ENCODE measurements around the gene ABCG5.

The ABCG5 gene

DNA sequence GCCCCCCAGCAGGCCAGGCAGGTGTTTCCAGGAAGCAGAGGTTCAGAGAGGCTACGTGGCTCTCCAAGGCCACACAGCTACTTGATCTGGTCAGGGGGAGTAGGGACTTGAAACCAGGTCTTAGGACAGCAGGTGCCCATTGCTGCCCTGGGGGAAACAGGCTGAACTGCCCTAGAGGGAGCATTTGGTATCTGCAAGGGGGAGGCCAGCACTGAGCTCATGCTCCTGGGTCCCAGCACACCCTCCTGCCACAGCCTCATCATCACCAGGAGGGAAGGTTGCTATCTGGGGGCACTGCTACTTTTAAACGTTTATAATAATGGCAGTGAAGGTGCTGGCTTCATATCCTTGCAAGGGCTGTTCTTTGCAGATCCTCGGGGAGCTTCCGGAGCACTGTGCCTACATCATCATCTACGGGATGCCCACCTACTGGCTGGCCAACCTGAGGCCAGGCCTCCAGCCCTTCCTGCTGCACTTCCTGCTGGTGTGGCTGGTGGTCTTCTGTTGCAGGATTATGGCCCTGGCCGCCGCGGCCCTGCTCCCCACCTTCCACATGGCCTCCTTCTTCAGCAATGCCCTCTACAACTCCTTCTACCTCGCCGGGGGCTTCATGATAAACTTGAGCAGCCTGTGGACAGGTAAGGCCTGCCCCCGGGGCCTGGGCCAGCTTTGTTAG is 36.3 kb upstream of the ABCG5 start:
- no peaks in the 10 kb centered on the region for H3F3A ChIP-seq (ENCODE audit: insufficient read depth)
- no peak overlapping the region for H2AFZ ChIP-seq (ENCODE audit: low read depth, low read length, severe bottlenecking)
- H3K36me3 ChIP-seq (ENCODE audit: low read length) = no peaks in the 10 kb centered on the region
- no peak for TF ChIP-seq EZH2phosphoT487 (conservative IDR thresholded peaks at IDR 0.05; ENCODE audit: low read length)
- TF ChIP-seq, protein P1, sequence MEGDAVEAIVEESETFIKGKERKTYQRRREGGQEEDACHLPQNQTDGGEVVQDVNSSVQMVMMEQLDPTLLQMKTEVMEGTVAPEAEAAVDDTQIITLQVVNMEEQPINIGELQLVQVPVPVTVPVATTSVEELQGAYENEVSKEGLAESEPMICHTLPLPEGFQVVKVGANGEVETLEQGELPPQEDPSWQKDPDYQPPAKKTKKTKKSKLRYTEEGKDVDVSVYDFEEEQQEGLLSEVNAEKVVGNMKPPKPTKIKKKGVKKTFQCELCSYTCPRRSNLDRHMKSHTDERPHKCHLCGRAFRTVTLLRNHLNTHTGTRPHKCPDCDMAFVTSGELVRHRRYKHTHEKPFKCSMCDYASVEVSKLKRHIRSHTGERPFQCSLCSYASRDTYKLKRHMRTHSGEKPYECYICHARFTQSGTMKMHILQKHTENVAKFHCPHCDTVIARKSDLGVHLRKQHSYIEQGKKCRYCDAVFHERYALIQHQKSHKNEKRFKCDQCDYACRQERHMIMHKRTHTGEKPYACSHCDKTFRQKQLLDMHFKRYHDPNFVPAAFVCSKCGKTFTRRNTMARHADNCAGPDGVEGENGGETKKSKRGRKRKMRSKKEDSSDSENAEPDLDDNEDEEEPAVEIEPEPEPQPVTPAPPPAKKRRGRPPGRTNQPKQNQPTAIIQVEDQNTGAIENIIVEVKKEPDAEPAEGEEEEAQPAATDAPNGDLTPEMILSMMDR (IDR thresholded peaks at IDR 0.05; ENCODE audit: insufficient read depth, low read length, poor library complexity, severe bottlenecking) = no peak
- no peaks in the 10 kb centered on the region for H3K27me3 ChIP-seq (ENCODE audit: low read length)
- no peak overlapping the region for H3K4me2 ChIP-seq (ENCODE audit: low read depth, low read length, poor library complexity, severe bottlenecking)
- no peak overlapping the region for H3K27ac ChIP-seq (ENCODE audit: low read depth, low read length)
- H3K79me2 ChIP-seq (ENCODE audit: insufficient read depth, low read length) = no peaks in the 10 kb centered on the region
- H3K9ac ChIP-seq (ENCODE audit: low read length) = no peak overlapping the region
- no peak overlapping the region for H3K4me3 ChIP-seq (ENCODE audit: insufficient read depth, low read length, poor library complexity, severe bottlenecking)
- no peaks in the 10 kb centered on the region for H3K9me2 ChIP-seq (replicated peaks; ENCODE audit: insufficient read depth, low read length)
- H4K20me1 ChIP-seq (ENCODE audit: low read depth, low read length) = no peaks in the 10 kb centered on the region
- H3K9me3 ChIP-seq (ENCODE audit: insufficient read depth, low read length) = no peaks in the 10 kb centered on the region

- Histone ChIP-seq H3K79me2 (ENCODE audit: insufficient read depth, low read length) (no peaks in the 10 kb centered on the region), H3K9me2 (replicated peaks; ENCODE audit: insufficient read depth, low read length) (no peaks in the 10 kb centered on the region), H3K36me3 (ENCODE audit: low read length) (no peaks in the 10 kb centered on the region), H3K9ac (ENCODE audit: low read length) (no peak overlapping the region), H2AFZ (ENCODE audit: low read depth, low read length, severe bottlenecking) (no peak overlapping the region), H3F3A (ENCODE audit: insufficient read depth) (no peaks in the 10 kb centered on the region), H3K27me3 (ENCODE audit: low read length) (no peaks in the 10 kb centered on the region), H3K4me2 (ENCODE audit: low read depth, low read length, poor library complexity, severe bottlenecking) (no peak overlapping the region), H3K4me3 (ENCODE audit: insufficient read depth, low read length, poor library complexity, severe bottlenecking) (no peak overlapping the region), H3K9me3 (ENCODE audit: insufficient read depth, low read length) (no peaks in the 10 kb centered on the region), H4K20me1 (ENCODE audit: low read depth, low read length) (no peaks in the 10 kb centered on the region), H3K27ac (ENCODE audit: low read depth, low read length) (no peak overlapping the region)
- TF ChIP-seq, protein P1 (IDR thresholded peaks at IDR 0.05; ENCODE audit: insufficient read depth, low read length, poor library complexity, severe bottlenecking) = no peak
- no peak for TF ChIP-seq EZH2phosphoT487 (conservative IDR thresholded peaks at IDR 0.05; ENCODE audit: low read length)
These were observed 33.5 kb upstream of the ABCG5 start for GRCh38 chr2:43872151-43872550.

- Histone ChIP-seq H3K4me2 (ENCODE audit: low read depth, low read length, poor library complexity, severe bottlenecking) (no peak overlapping the region), H3K27me3 (ENCODE audit: low read length) (no peaks in the 10 kb centered on the region)
- no peak for TF ChIP-seq EZH2phosphoT487 (conservative IDR thresholded peaks at IDR 0.05; ENCODE audit: low read length)
- TF ChIP-seq, protein P1 (IDR thresholded peaks at IDR 0.05; ENCODE audit: insufficient read depth, low read length, poor library complexity, severe bottlenecking) = no peak
These were observed 16.7 kb upstream of the ABCG5 start for GRCh38 chr2:43855292-43855691.

More at GRCh38 chr2:43855292-43855691, 16.7 kb upstream of the ABCG5 start:
- Histone ChIP-seq H3F3A (ENCODE audit: insufficient read depth) (no peaks in the 10 kb centered on the region), H3K9me3 (ENCODE audit: insufficient read depth, low read length) (no peaks in the 10 kb centered on the region), H3K79me2 (ENCODE audit: insufficient read depth, low read length) (no peaks in the 10 kb centered on the region), H3K36me3 (ENCODE audit: low read length) (no peaks in the 10 kb centered on the region), H4K20me1 (ENCODE audit: low read depth, low read length) (no peaks in the 10 kb centered on the region), H3K9ac (ENCODE audit: low read length) (no peak overlapping the region), H3K27ac (ENCODE audit: low read depth, low read length) (no peak overlapping the region), H3K9me2 (replicated peaks; ENCODE audit: insufficient read depth, low read length) (no peaks in the 10 kb centered on the region), H2AFZ (ENCODE audit: low read depth, low read length, severe bottlenecking) (no peak overlapping the region), H3K4me3 (ENCODE audit: insufficient read depth, low read length, poor library complexity, severe bottlenecking) (no peak overlapping the region)
